ENCODE measurements around the gene OR1D5. TPM values are rescaled to one million over a fixed set of nuclear protein-coding genes. Genes with fewer than 3 reads are reported as not detected.

Gene OR1D5
- polyA plus RNA-seq, 2 of the 4 experiments (the other 2 are of a cell fraction): not detected

DNA sequence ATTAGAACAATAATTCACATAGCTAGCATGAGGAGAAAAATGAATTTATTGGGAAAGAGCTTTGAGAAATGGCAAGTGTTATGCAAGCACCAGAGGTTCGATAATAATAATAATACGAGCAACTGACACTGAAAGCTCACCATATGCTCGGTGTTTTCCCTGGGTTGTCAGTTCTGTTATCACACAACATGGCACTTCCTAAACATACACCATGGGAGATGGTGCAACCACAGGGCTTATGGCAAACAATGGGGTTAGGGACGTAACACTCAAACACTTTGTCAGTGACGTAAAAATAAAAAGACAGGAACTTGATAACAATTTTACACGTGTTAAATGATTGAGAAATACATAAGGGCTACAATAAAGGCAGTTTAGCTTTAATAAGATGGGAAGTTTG is 23.7 kb downstream of the OR1D5 start:
- WGBS (ENCODE audit: missing lambda C conversion rate): 62% methylated on average over 6 of the region's 6 CpGs

DNA sequence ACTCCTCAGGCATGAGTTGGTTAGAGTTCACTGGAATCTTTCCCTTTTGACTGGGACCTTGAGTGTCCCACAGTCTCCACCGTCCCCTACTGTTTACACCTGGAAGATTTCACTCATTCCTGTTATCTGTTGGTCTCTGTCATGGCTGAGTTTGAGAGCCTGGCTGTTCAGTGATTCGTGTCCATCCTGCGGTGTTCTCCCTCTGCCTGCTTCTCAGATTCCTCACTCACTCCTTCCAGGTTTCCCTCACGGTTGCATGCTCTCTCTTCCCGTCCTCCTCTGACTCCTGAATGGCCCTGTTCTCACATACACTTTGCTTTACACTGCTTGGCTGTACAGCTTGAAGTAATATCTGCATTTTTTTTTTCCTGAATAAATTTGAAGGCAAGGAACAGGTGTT is 24.5 kb downstream of the OR1D5 start:
- TF ChIP-seq MAZ (IDR thresholded peaks at IDR 0.05; ENCODE audit: borderline replicate concordance, low read depth, low read length): no peak
- TF ChIP-seq JUN (IDR thresholded peaks at IDR 0.05): no peak
- DNase-seq (ENCODE audit: low read depth in 1 of 2, low spot score in 1 of 2) (no peak), ATAC-seq (peak in 1 of 2 experiments; percentile 24; a peak in 1 of 6 replicates), FAIRE-seq (no peak)
- 47% methylated on average over 5 of the region's 5 CpGs for WGBS (ENCODE audit: missing lambda C conversion rate)
- no peak overlapping the region for H3K27ac ChIP-seq
- H3K4me3 ChIP-seq: no peak overlapping the region
- ChIA-PET CTCF (interaction anchor here (1.0 to 2.6 kb wide), 3 partner anchors 8 to 699 kb away, joined by 3 to 11 read pairs (median 7); no protein-coding TSS in a partner anchor), POLR2A (no interaction called here)
- H3K4me1 ChIP-seq: no peaks in the 10 kb centered on the region
- H3K4me2 ChIP-seq: no peak overlapping the region
- H3K9me3 ChIP-seq: peaks cover 12% of the 10 kb centered on the region

More for the DNA sequence above, 23.7 kb downstream of the OR1D5 start:
- TF ChIP-seq JUNB (IDR thresholded peaks at IDR 0.05): no peak
- TF ChIP-seq KDM1A (IDR thresholded peaks at IDR 0.05; ENCODE audit: low read depth): no peak
- no peak for TF ChIP-seq ZC3H11A (IDR thresholded peaks at IDR 0.05)
- TF ChIP-seq RCOR1 (IDR thresholded peaks at IDR 0.05; ENCODE audit: low read depth, low read length): no peak
- TF ChIP-seq HOXB5 (CRISPR knock-in tag; IDR thresholded peaks at IDR 0.05): no peak
- TF ChIP-seq KDM5A (IDR thresholded peaks at IDR 0.05): no peak
- TF ChIP-seq TFCP2L1 (CRISPR knock-in tag; IDR thresholded peaks at IDR 0.05): no peak
- TF ChIP-seq, protein P1, sequence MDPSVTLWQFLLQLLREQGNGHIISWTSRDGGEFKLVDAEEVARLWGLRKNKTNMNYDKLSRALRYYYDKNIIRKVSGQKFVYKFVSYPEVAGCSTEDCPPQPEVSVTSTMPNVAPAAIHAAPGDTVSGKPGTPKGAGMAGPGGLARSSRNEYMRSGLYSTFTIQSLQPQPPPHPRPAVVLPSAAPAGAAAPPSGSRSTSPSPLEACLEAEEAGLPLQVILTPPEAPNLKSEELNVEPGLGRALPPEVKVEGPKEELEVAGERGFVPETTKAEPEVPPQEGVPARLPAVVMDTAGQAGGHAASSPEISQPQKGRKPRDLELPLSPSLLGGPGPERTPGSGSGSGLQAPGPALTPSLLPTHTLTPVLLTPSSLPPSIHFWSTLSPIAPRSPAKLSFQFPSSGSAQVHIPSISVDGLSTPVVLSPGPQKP (IDR thresholded peaks at IDR 0.05; ENCODE audit: low read depth, low read length): no peak
- no peak for TF ChIP-seq RAD21 (conservative IDR thresholded peaks at IDR 0.05 in 1 of 2, IDR thresholded peaks at IDR 0.05 in 1 of 2)
- TF ChIP-seq SMC3 (IDR thresholded peaks at IDR 0.05): no peak
- TF ChIP-seq NPAS2 (CRISPR knock-in tag; IDR thresholded peaks at IDR 0.05; ENCODE audit: borderline replicate concordance): no peak
- no peak for TF ChIP-seq MAZ (IDR thresholded peaks at IDR 0.05; ENCODE audit: borderline replicate concordance, low read depth, low read length)
- TF ChIP-seq HEYL (CRISPR knock-in tag; IDR thresholded peaks at IDR 0.05): no peak
- TF ChIP-seq CHD2 (IDR thresholded peaks at IDR 0.05; ENCODE audit: low read length, partially characterized antibody): no peak
- TF ChIP-seq PHF8 (IDR thresholded peaks at IDR 0.05; ENCODE audit: borderline replicate concordance, low read depth): no peak
- no peak for TF ChIP-seq POLR2A (IDR thresholded peaks at IDR 0.05; ENCODE audit: low read length)
- no peak for TF ChIP-seq RNF2 (IDR thresholded peaks at IDR 0.05; ENCODE audit: borderline replicate concordance, low read depth)
- no peak for DNase-seq (ENCODE audit: low read depth in 1 of 2, low spot score in 1 of 2)
- no peak for FAIRE-seq
- no peak for ATAC-seq
- no peaks in the 10 kb centered on the region for H3K4me1 ChIP-seq
- peaks cover 19% of the 10 kb centered on the region for H3K9me3 ChIP-seq
- no peak overlapping the region for H3K4me2 ChIP-seq
- CTCF ChIA-PET: interaction anchor here (0.6 to 2.6 kb wide), 8 partner anchors 9 to 698 kb away, joined by 3 to 12 read pairs (median 7); no protein-coding TSS in a partner anchor
- POLR2A ChIA-PET: interaction anchor here (0.6 kb wide), 1 partner anchor 610 kb away, joined by 7 read pairs; no protein-coding TSS in a partner anchor
- H3K4me3 ChIP-seq: no peak overlapping the region
- no peak overlapping the region for H3K27ac ChIP-seq

- 86% methylated on average over 7 of the region's 9 CpGs for WGBS (ENCODE audit: missing lambda C conversion rate)
- Histone ChIP-seq H3K4me1 (no peaks in the 10 kb centered on the region), H3K4me3 (no peak overlapping the region), H3K4me2 (no peak overlapping the region), H3K9me3 (no peaks in the 10 kb centered on the region), H3K27ac (no peak overlapping the region)
- FAIRE-seq (peak; percentile 59), ATAC-seq (no peak), DNase-seq (ENCODE audit: low read depth in 1 of 2, low spot score in 1 of 2) (no peak)
- POLR2A ChIA-PET: no interaction called here
- CTCF ChIA-PET: interaction anchor here (1.1 to 4.1 kb wide), 5 partner anchors 11 to 610 kb away, joined by 3 to 18 read pairs (median 5); no protein-coding TSS in a partner anchor
- TF ChIP-seq FOSB (CRISPR knock-in tag; IDR thresholded peaks at IDR 0.05) (no peak), CHD2 (IDR thresholded peaks at IDR 0.05; ENCODE audit: low read length, partially characterized antibody) (no peak), SMC3 (IDR thresholded peaks at IDR 0.05) (no peak), TP53 (CRISPR knock-in tag; IDR thresholded peaks at IDR 0.05) (no peak), NR3C1 (IDR thresholded peaks at IDR 0.05) (no peak), ZFP36 (IDR thresholded peaks at IDR 0.05; ENCODE audit: borderline replicate concordance, partially characterized antibody) (no peak), NPAS2 (CRISPR knock-in tag; IDR thresholded peaks at IDR 0.05; ENCODE audit: borderline replicate concordance) (no peak), HOXB13 (CRISPR knock-in tag; IDR thresholded peaks at IDR 0.05; ENCODE audit: low read depth) (no peak)
These were observed 26.1 kb downstream of the OR1D5 start for GRCh38 chr17:3037259-3037658.
